PC-9 (cell line): ENCODE measurements around the gene ADH7. TPM values are rescaled to one million over a fixed set of nuclear protein-coding genes. Genes with fewer than 3 reads are reported as not detected.

Source experiments
- BruUV-seq: library from RNA; stranded (reverse); fragments of 400-500 nt; replicated peaks from 2 replicates; lab custom pipeline; 2021; lab: Mats Ljungman, UMichigan
- CTCF ChIA-PET: fragments of 300-600 bp; sonication (Branson Sonifier 250); formaldehyde crosslinking; loops from one replicate; lab custom pipeline; 2022; ENCODE audit warnings: antibody characterized with exemption; lab: Charles Lee
- POLR2A ChIA-PET: fragments of 300-600 bp; sonication (Branson Sonifier 250); formaldehyde crosslinking; loops from one replicate; lab custom pipeline; 2022; ENCODE audit warnings: antibody characterized with exemption; ENCODE audit not compliant: unreplicated experiment; lab: Charles Lee
- DNase-seq, 2 experiments: peaks; one replicate each; pipeline versions ENCODE4 v3.0.0 to v3.0.0-alpha.2; 2015 to 2022; ENCODE audit warnings: mixed read lengths in 1 of 2
- H2AFZ ChIP-seq: fragments of 200-600 bp; sonication (generic); 2 replicates; pipeline ENCODE4 v1.8.1; 2017; ENCODE audit warnings: antibody characterized with exemption
- H3F3A ChIP-seq: fragments of 200-600 bp; sonication (generic); 2 replicates; pipeline ENCODE4 v1.8.1; 2017; ENCODE audit warnings: antibody characterized with exemption, mild to moderate bottlenecking, low read depth; ENCODE audit not compliant: insufficient read depth
- H3K27ac ChIP-seq: fragments of 200-600 bp; sonication (generic); 2 replicates; pipeline ENCODE4 v1.6.1; 2016; ENCODE audit warnings: mixed run types
- H3K27me3 ChIP-seq: fragments of 200-600 bp; sonication (generic); 2 replicates; pipeline ENCODE4 v1.6.1; 2016; ENCODE audit warnings: low read depth, mixed run types; ENCODE audit not compliant: insufficient read depth
- H3K36me3 ChIP-seq: fragments of 200-600 bp; sonication (generic); 2 replicates; pipeline ENCODE4 v1.6.1; 2016; ENCODE audit warnings: low read depth, mixed run types
- H3K4me1 ChIP-seq: fragments of 200-600 bp; sonication (generic); replicated peaks from 2 replicates; pipeline ENCODE4 v1.6.1; 2016; ENCODE audit warnings: mixed run types; ENCODE audit not compliant: insufficient read depth
- H3K4me2 ChIP-seq: fragments of 200-600 bp; sonication (generic); 2 replicates; pipeline ENCODE4 v1.6.1; 2017; ENCODE audit warnings: mixed run types
- H3K4me3 ChIP-seq: fragments of 200-600 bp; sonication (generic); 2 replicates; pipeline ENCODE4 v1.6.1; 2016; ENCODE audit warnings: mixed run types
- H3K79me2 ChIP-seq: fragments of 200-600 bp; sonication (generic); 2 replicates; pipeline ENCODE4 v1.6.1; 2017; ENCODE audit warnings: low read depth, mixed run types
- H3K9me2 ChIP-seq: fragments of 200-600 bp; sonication (generic); 2 replicates; pipeline ENCODE4 v1.8.1; 2017; ENCODE audit warnings: mild to moderate bottlenecking; ENCODE audit not compliant: insufficient read depth
- H3K9me3 ChIP-seq: fragments of 200-600 bp; sonication (generic); 2 replicates; pipeline ENCODE4 v1.8.1; 2016; ENCODE audit warnings: low read depth; ENCODE audit not compliant: insufficient read depth
- H4K20me1 ChIP-seq: fragments of 200-600 bp; sonication (generic); 2 replicates; pipeline ENCODE4 v1.8.1; 2017; ENCODE audit not compliant: insufficient read depth
- EZH2 ChIP-seq: fragments of 200-600 bp; sonication (generic); IDR thresholded peaks from 2 replicates; pipeline ENCODE4 v1.8.0; 2017; ENCODE audit warnings: antibody characterized with exemption, low read depth
- intact Hi-C: fragments of 100-400 bp; cut with micrococcal nuclease; formaldehyde crosslinking; loops from one replicate; pipeline ENCODE4 v1.10.0; 2022; ENCODE audit not compliant: unreplicated experiment
- total RNA-seq: library from RNA; stranded (reverse); gene quantifications from 2 replicates; pipeline ENCODE4 v1.2.3, GENCODE V29; 2021
- TF ChIP-seq, protein P1 (sequence below): fragments of 200-600 bp; sonication (generic); conservative IDR thresholded peaks from 2 replicates; pipeline ENCODE4 v1.6.1; 2017; ENCODE audit warnings: mixed run types, antibody characterized with exemption, mild to moderate bottlenecking, moderate library complexity

ADH7 gene
- total RNA-seq, 1 experiment from 2014 or later, result not detected

DNA sequence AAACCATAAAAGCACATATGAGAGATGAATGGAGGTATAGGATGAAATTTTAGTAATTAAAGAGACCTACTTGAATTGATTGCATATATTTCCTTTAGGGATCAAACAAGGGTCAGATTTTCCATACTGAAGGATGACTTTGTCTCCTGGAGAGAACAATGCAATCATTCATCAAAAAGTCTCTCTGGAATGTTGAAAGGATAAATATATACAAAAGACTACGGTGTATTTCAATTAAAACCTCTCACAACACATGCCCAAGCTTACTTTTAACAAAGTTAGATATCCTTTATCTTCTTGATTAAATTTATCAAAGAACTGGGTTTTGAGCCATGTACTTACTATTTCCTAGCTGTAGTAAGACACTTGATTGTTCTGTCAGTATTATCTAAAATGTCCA lies 36.8 kb upstream of the ADH7 start:
- Histone ChIP-seq H3K27me3 (no peaks in the 10 kb centered on the region), H3K9me3 (no peaks in the 10 kb centered on the region), H3F3A (no peaks in the 10 kb centered on the region; the same call in 1 of the 2 replicates), H3K4me1 (no peaks in the 10 kb centered on the region), H3K4me2 (no peak overlapping the region), H3K4me3 (no peak overlapping the region), H4K20me1 (no peaks in the 10 kb centered on the region), H3K79me2 (no peaks in the 10 kb centered on the region), H3K36me3 (no peaks in the 10 kb centered on the region), H2AFZ (no peak overlapping the region), H3K27ac (no peak overlapping the region), H3K9me2 (peaks cover 6% of the 10 kb centered on the region; the same call in 1 of the 2 replicates)
- no peak for DNase-seq
- ChIA-PET CTCF (no interaction called here), POLR2A (no interaction called here)
- no TSS peak for BruUV-seq
- intact Hi-C loops, result no loop called here
- TF ChIP-seq, protein P1, sequence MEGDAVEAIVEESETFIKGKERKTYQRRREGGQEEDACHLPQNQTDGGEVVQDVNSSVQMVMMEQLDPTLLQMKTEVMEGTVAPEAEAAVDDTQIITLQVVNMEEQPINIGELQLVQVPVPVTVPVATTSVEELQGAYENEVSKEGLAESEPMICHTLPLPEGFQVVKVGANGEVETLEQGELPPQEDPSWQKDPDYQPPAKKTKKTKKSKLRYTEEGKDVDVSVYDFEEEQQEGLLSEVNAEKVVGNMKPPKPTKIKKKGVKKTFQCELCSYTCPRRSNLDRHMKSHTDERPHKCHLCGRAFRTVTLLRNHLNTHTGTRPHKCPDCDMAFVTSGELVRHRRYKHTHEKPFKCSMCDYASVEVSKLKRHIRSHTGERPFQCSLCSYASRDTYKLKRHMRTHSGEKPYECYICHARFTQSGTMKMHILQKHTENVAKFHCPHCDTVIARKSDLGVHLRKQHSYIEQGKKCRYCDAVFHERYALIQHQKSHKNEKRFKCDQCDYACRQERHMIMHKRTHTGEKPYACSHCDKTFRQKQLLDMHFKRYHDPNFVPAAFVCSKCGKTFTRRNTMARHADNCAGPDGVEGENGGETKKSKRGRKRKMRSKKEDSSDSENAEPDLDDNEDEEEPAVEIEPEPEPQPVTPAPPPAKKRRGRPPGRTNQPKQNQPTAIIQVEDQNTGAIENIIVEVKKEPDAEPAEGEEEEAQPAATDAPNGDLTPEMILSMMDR, result no peak
- no peak for TF ChIP-seq EZH2

- H3K27me3 ChIP-seq, result no peaks in the 10 kb centered on the region
- no peak overlapping the region for H3K4me3 ChIP-seq
- H3K9me3 ChIP-seq, result no peaks in the 10 kb centered on the region
- H3K79me2 ChIP-seq, result no peaks in the 10 kb centered on the region
- no peaks in the 10 kb centered on the region; the same call in 1 of the 2 replicates for H3F3A ChIP-seq
- CTCF ChIA-PET, result interaction anchor here (0.6 kb wide), 1 partner anchor 94 kb away, joined by 4 read pairs; no protein-coding TSS in a partner anchor
- H3K4me1 ChIP-seq, result no peaks in the 10 kb centered on the region
- H4K20me1 ChIP-seq, result no peaks in the 10 kb centered on the region
- no peaks in the 10 kb centered on the region for H3K36me3 ChIP-seq
- peaks cover 6% of the 10 kb centered on the region; the same call in 1 of the 2 replicates for H3K9me2 ChIP-seq
- intact Hi-C loops, result no loop called here
- no peak for DNase-seq
- POLR2A ChIA-PET, result no interaction called here
- no peak overlapping the region for H2AFZ ChIP-seq
- no peak overlapping the region for H3K4me2 ChIP-seq
- TF ChIP-seq, protein P1, result no peak
- TF ChIP-seq EZH2, result no peak
- no peak overlapping the region for H3K27ac ChIP-seq
- no TSS peak for BruUV-seq
Measured at GRCh38 chr4:99471349-99471748, 36.2 kb upstream of the ADH7 start.

GRCh38 chr4:99468889-99469288 lies 33.7 kb upstream of the ADH7 start:
- intact Hi-C loops, result no loop called here
- no peak for DNase-seq
- no peaks in the 10 kb centered on the region for H3K27me3 ChIP-seq
- no TSS peak for BruUV-seq
- no peak overlapping the region for H3K4me2 ChIP-seq
- peak overlapping the region; percentile 59; the same call in 1 of the 2 replicates for H2AFZ ChIP-seq
- ChIA-PET CTCF (no interaction called here), POLR2A (no interaction called here)
- no peaks in the 10 kb centered on the region for H3K79me2 ChIP-seq
- H3K4me1 ChIP-seq, result no peaks in the 10 kb centered on the region
- no peak overlapping the region for H3K4me3 ChIP-seq
- H3K27ac ChIP-seq, result no peak overlapping the region
- TF ChIP-seq, protein P1, result no peak
- no peak for TF ChIP-seq EZH2
- H3K9me3 ChIP-seq, result no peaks in the 10 kb centered on the region
- no peaks in the 10 kb centered on the region for H4K20me1 ChIP-seq
- H3K9me2 ChIP-seq, result no peaks in the 10 kb centered on the region
- no peaks in the 10 kb centered on the region; the same call in 1 of the 2 replicates for H3F3A ChIP-seq
- H3K36me3 ChIP-seq, result no peaks in the 10 kb centered on the region
